B cell (primary cell): ENCODE data around the gene MAD2L2.

Experiments
- EZH2 ChIP-seq: IDR thresholded peaks from 2 replicates; pipeline ENCODE4 v1.6.1; 2012; ENCODE audit warnings: borderline replicate concordance, low read depth, mild to moderate bottlenecking, moderate library complexity, low read length; ENCODE audit not compliant: insufficient read depth, poor library complexity, severe bottlenecking
- TF ChIP-seq, protein P1 (sequence below): fragments of 200-600 bp; IDR thresholded peaks from one replicate; pipeline ENCODE4 v1.8.0; 2022; ENCODE audit warnings: antibody characterized with exemption, mild to moderate bottlenecking

DNA sequence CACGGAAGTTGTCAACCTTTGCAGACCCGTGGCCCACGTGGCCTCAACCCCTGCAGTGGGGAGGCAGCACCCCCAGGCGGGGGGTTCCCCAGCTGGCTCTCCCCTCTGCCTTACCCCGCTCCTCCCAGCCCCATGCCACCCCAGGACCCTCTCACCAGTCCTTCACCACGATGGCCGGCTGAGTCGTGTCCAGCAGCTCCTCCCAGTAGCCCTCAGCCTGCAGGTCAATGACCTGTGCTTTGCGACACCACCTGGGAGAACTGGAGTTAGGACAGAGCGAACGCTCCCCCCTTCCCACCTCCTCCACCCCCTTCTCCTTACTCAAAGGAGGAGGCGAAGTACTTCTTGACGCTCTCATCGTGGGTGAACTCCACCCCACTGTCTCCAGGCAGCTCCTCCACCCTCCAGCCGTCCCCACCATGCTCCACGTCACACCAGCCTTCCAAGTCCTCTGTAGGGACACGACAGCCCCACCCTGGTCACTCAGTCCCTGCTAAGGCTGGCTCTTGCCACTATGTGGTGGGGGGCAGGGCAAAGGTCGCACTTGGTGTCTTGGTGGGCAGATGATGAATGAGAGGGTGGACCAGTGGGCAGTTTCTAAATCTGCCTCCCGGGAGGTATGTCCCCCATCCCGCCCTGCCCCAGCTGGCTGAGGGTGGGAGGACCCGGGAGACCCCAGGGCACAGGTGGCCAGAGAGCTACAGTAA, 31.2 kb downstream of the MAD2L2 start:
- TF ChIP-seq, protein P1, sequence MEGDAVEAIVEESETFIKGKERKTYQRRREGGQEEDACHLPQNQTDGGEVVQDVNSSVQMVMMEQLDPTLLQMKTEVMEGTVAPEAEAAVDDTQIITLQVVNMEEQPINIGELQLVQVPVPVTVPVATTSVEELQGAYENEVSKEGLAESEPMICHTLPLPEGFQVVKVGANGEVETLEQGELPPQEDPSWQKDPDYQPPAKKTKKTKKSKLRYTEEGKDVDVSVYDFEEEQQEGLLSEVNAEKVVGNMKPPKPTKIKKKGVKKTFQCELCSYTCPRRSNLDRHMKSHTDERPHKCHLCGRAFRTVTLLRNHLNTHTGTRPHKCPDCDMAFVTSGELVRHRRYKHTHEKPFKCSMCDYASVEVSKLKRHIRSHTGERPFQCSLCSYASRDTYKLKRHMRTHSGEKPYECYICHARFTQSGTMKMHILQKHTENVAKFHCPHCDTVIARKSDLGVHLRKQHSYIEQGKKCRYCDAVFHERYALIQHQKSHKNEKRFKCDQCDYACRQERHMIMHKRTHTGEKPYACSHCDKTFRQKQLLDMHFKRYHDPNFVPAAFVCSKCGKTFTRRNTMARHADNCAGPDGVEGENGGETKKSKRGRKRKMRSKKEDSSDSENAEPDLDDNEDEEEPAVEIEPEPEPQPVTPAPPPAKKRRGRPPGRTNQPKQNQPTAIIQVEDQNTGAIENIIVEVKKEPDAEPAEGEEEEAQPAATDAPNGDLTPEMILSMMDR = no peak
- TF ChIP-seq EZH2 = no peak
